Endothelial cell of umbilical vein (primary cell): ENCODE results near the gene CAMK2D. TPM values are rescaled to one million over a fixed set of nuclear protein-coding genes. Genes with fewer than 3 reads are reported as not detected.

Source experiments
- BruUV-seq: library from RNA; stranded (reverse); fragments of 400-500 nt; replicated peaks from 2 replicates; lab custom pipeline; 2021; lab: Mats Ljungman, UMichigan
- CTCF ChIA-PET: fragments of 300-600, 350-600 bp; sonication (Branson Sonifier 250); formaldehyde crosslinking; loops from one replicate; lab custom pipeline; 2021; ENCODE audit warnings: antibody characterized with exemption, inconsistent platforms; lab: Charles Lee
- POLR2A ChIA-PET: fragments of 300-600, 350-600 bp; sonication (Branson Sonifier 250); formaldehyde crosslinking; loops from one replicate; lab custom pipeline; 2021; ENCODE audit warnings: antibody characterized with exemption, inconsistent platforms; lab: Charles Lee
- DNase-seq: peaks from one replicate; pipeline ENCODE4 v3.0.0-alpha.2; 2011; ENCODE audit warnings: low read depth, low spot score
- FAIRE-seq: peaks from 2 replicates; lab custom pipeline; 2011; peaks lifted over from hg19 to GRCh38; lab: Jason Lieb, UNC
- H2AFZ ChIP-seq: 2 replicates; pipeline ENCODE4 v1.6.0; 2012; ENCODE audit warnings: low read depth, low read length, control low read depth, inconsistent platforms
- H3K27ac ChIP-seq: 2 replicates; pipeline ENCODE4 v1.5.1; 2011; ENCODE audit warnings: low read depth, mild to moderate bottlenecking, control low read depth, low read length, moderate library complexity; ENCODE audit not compliant: insufficient read depth
- H3K27me3 ChIP-seq, 2 experiments: 2 replicates each; pipeline versions ENCODE4 v1.6.0 to v1.6.1; 2011; ENCODE audit warnings: low read length in 2 of 2, mixed read lengths in 1 of 2; ENCODE audit not compliant: control insufficient read depth in 2 of 2, insufficient read depth in 2 of 2
- H3K36me3 ChIP-seq, 2 experiments: 2 replicates in 1 of 2; 3 replicates in 1 of 2; pipeline ENCODE4 v1.5.1; 2011; ENCODE audit warnings: low read length in 2 of 2, mild to moderate bottlenecking in 1 of 2, moderate library complexity in 1 of 2; ENCODE audit not compliant: control insufficient read depth in 2 of 2, insufficient read depth in 2 of 2; ENCODE audit errors: extremely low read depth in 1 of 2
- H3K4me1 ChIP-seq: 3 replicates; pipeline ENCODE4 v1.5.1; 2011; ENCODE audit warnings: mild to moderate bottlenecking, low read length; ENCODE audit not compliant: control insufficient read depth, insufficient read depth; ENCODE audit errors: extremely low read depth
- H3K4me2 ChIP-seq: 2 replicates; pipeline ENCODE4 v1.6.1; 2011; ENCODE audit warnings: low read length, control low read depth, mixed read lengths; ENCODE audit not compliant: insufficient read depth
- H3K4me3 ChIP-seq, 3 experiments: fragments of 200-600 bp in 1 of 3; sonication (generic), shearing (Covaris generic) in 1 of 3; replicated peaks in 1 of 3; 2 replicates each; pipeline ENCODE4 v1.5.1; 2011 to 2016; ENCODE audit warnings: control low read depth in 3 of 3, low read length in 3 of 3, mild to moderate bottlenecking in 2 of 3, inconsistent platforms in 1 of 3, low read depth in 1 of 3, moderate library complexity in 1 of 3; ENCODE audit not compliant: insufficient read depth in 1 of 3
- H3K79me2 ChIP-seq: 2 replicates; pipeline ENCODE4 v1.6.0; 2012; ENCODE audit warnings: low read length, inconsistent platforms; ENCODE audit not compliant: control insufficient read depth, insufficient read depth
- H3K9ac ChIP-seq: replicated peaks from 2 replicates; pipeline ENCODE3; 2011; ENCODE audit warnings: low read length, control low read depth; ENCODE audit not compliant: insufficient read depth; ENCODE audit errors: extremely low read depth
- H3K9me1 ChIP-seq: replicated peaks from 3 replicates; pipeline ENCODE4 v1.6.0; 2011; ENCODE audit warnings: mild to moderate bottlenecking, low read length; ENCODE audit not compliant: control insufficient read depth, insufficient read depth; ENCODE audit errors: extremely low read depth
- H3K9me3 ChIP-seq: replicated peaks from 2 replicates; pipeline ENCODE4 v1.5.1; 2012; ENCODE audit warnings: low read length, inconsistent platforms; ENCODE audit not compliant: control insufficient read depth, insufficient read depth
- H4K20me1 ChIP-seq: replicated peaks from 2 replicates; pipeline ENCODE3; 2011; ENCODE audit warnings: mild to moderate bottlenecking, low read length; ENCODE audit not compliant: control insufficient read depth, insufficient read depth; ENCODE audit errors: extremely low read depth
- CTCF ChIP-seq, 2 donors: IDR thresholded peaks; 1 replicate in 1 of 2; 2 replicates in 1 of 2; pipeline ENCODE4 v1.5.1; 2011; ENCODE audit warnings: low read length in 2 of 2, mild to moderate bottlenecking in 2 of 2, moderate library complexity in 2 of 2, control low read depth in 1 of 2, inconsistent platforms in 1 of 2, low read depth in 1 of 2; ENCODE audit not compliant: insufficient read depth in 1 of 2; ENCODE audit errors: extremely low read depth in 1 of 2
- EZH2 ChIP-seq: IDR thresholded peaks from 2 replicates; pipeline ENCODE4 v1.6.1; 2012; ENCODE audit warnings: borderline replicate concordance, low read depth, mild to moderate bottlenecking, moderate library complexity, low read length, inconsistent platforms; ENCODE audit not compliant: severe bottlenecking
- FOS ChIP-seq: IDR thresholded peaks from 2 replicates; pipeline ENCODE4 v1.6.1; 2011; ENCODE audit warnings: mild to moderate bottlenecking, low read length, moderate library complexity, borderline replicate concordance; ENCODE audit not compliant: insufficient read depth
- GATA2 ChIP-seq: IDR thresholded peaks from 2 replicates; pipeline ENCODE4 v1.7.0; 2011; ENCODE audit warnings: low read depth, mild to moderate bottlenecking, moderate library complexity, mixed read lengths, low read length; ENCODE audit not compliant: insufficient read length, insufficient read depth
- JUN ChIP-seq: IDR thresholded peaks from 2 replicates; pipeline ENCODE4 v1.6.1; 2011; ENCODE audit warnings: borderline replicate concordance, low read depth; ENCODE audit not compliant: insufficient read length, insufficient read depth
- MAX ChIP-seq: IDR thresholded peaks from 2 replicates; pipeline ENCODE4 v1.6.1; 2011; ENCODE audit not compliant: insufficient read depth, insufficient read length
- MYC ChIP-seq: IDR thresholded peaks from one replicate; pipeline ENCODE4 v1.6.1; 2011; ENCODE audit warnings: mild to moderate bottlenecking, low read depth, low read length
- POLR2A ChIP-seq: IDR thresholded peaks from 2 replicates; pipeline ENCODE4 v1.6.1; 2012; ENCODE audit warnings: low read depth, mild to moderate bottlenecking, control low read depth, low read length
- POLR2AphosphoS5 ChIP-seq: IDR thresholded peaks from 2 replicates; pipeline ENCODE4 v1.6.1; 2012; ENCODE audit warnings: low read depth, mild to moderate bottlenecking, control low read depth, low read length, moderate library complexity; ENCODE audit not compliant: insufficient read depth
- dilution Hi-C: fragments of 300-500 bp; cut with MboI; formaldehyde crosslinking; loops from one replicate; pipeline ENCODE4 v1.15.0; 2019; ENCODE audit warnings: low sequenced_read_pairs; ENCODE audit not compliant: extremely low pct_ligation_motif_present
- intact Hi-C: fragments of 100-400 bp; cut with micrococcal nuclease; formaldehyde crosslinking; loops from one replicate; pipeline ENCODE4 v1.10.0; 2022
- polyA plus RNA-seq, 4 experiments: library from polyadenylated mRNA; depleted of rRNA in 3 of 4; stranded (reverse) in 3 of 4; unstranded in 1 of 4; fragments of >200 nt; gene quantifications; 2 replicates each; pipeline versions ENCODE4 v1.2.1 to v1.2.3, GENCODE V29; 2011 to 2012; ENCODE audit warnings: missing spikeins in 1 of 4
- total RNA-seq: library from RNA; stranded (reverse); gene quantifications from 2 replicates; pipeline ENCODE4 v1.2.3, GENCODE V29; 2021

CAMK2D gene
- total and polyA plus RNA-seq, 2 donors (not counting 3 experiments of a cell fraction or from before 2014, with no cell fraction given): 10.4 to 30.7 TPM

GRCh38 chr4:113625902-113626301, 135.6 kb downstream of the CAMK2D start:
- BruUV-seq: no TSS peak
- no peak for FAIRE-seq

More at GRCh38 chr4:113625902-113626301, 135.6 kb downstream of the CAMK2D start:
- Histone ChIP-seq H3K9me3 (no peaks in the 10 kb centered on the region), H2AFZ (no peak overlapping the region), H3K36me3 (no peaks in the 10 kb centered on the region), H3K79me2 (no peaks in the 10 kb centered on the region), H3K27ac (no peak overlapping the region), H3K4me1 (no peaks in the 10 kb centered on the region), H3K27me3 (no peaks in the 10 kb centered on the region), H3K4me3 (no peak overlapping the region), H4K20me1 (no peaks in the 10 kb centered on the region), H3K9me1 (no peaks in the 10 kb centered on the region), H3K4me2 (no peak overlapping the region), H3K9ac (no peak overlapping the region)
- intact Hi-C loops: no loop called here
- dilution Hi-C loops: no loop called here
- DNase-seq: no peak
- CTCF ChIA-PET: no interaction called here
- POLR2A ChIA-PET: no interaction called here
- TF ChIP-seq POLR2A (no peak), FOS (no peak), JUN (no peak), CTCF (IDR thresholded peaks at IDR 0.05; ENCODE audit: extremely low read depth in 1 of 2, insufficient read depth in 1 of 2, low read depth in 1 of 2, low read length in 2 of 2) (no peak), EZH2 (no peak), MYC (no peak), GATA2 (no peak), MAX (no peak), POLR2AphosphoS5 (no peak)
